ENCODE results near the gene CACNA1B. TPM values are rescaled to one million over a fixed set of nuclear protein-coding genes. Genes with fewer than 3 reads are reported as not detected.
A peak's percentile ranks its signal among the peaks of the same experiment; 100 is the strongest.

The CACNA1B gene
- total and polyA plus RNA-seq, 2 donors from 2014 or later, result 0.03 TPM; not detected in 1

GRCh38 chr9:137878146-137878941 lies 762 bp downstream of the CACNA1B start:
- intact Hi-C loops (cut with DNase I), result no loop called here
- FAIRE-seq, result no peak
- Histone ChIP-seq H3K27ac (ENCODE audit: low read depth in 2 of 2, low read length in 2 of 2) (no peak overlapping the region), H3K4me1 (ENCODE audit: control insufficient read depth in 2 of 3, insufficient read depth in 2 of 3, low read depth in 1 of 3, low read length in 3 of 3) (peaks cover 0 to 4% (median 0%) of the 10 kb centered on the region in 3 donors), H3K36me3 (ENCODE audit: control insufficient read depth in 2 of 3, insufficient read depth in 3 of 3, low read length in 3 of 3) (no peaks in the 10 kb centered on the region), H3K4me3 (ENCODE audit: low read length in 3 of 3) (no peak overlapping the region), H3K9ac (ENCODE audit: low read length in 3 of 3) (no peak overlapping the region), H3K27me3 (ENCODE audit: control insufficient read depth, insufficient read depth, low read length) (peaks cover 2% of the 10 kb centered on the region), H3K9me3 (ENCODE audit: control insufficient read depth in 2 of 3, insufficient read depth in 1 of 3, low read length in 3 of 3) (no peaks in the 10 kb centered on the region)
- TF ChIP-seq CTCF (IDR thresholded peaks at IDR 0.05; ENCODE audit: borderline replicate concordance, extremely low read depth, insufficient read depth), result no peak
- peak in 4 of 5 donors; percentile 84 to 92 (median 87) for DNase-seq

- Histone ChIP-seq H3K4me3 (ENCODE audit: low read length in 3 of 3) (no peak overlapping the region), H3K27me3 (ENCODE audit: control insufficient read depth, insufficient read depth, low read length) (peaks cover 2% of the 10 kb centered on the region), H3K9me3 (ENCODE audit: control insufficient read depth in 2 of 3, insufficient read depth in 1 of 3, low read length in 3 of 3) (no peaks in the 10 kb centered on the region), H3K4me1 (ENCODE audit: control insufficient read depth in 2 of 3, insufficient read depth in 2 of 3, low read depth in 1 of 3, low read length in 3 of 3) (peaks cover 0 to 4% (median 0%) of the 10 kb centered on the region in 3 donors), H3K9ac (ENCODE audit: low read length in 3 of 3) (no peak overlapping the region), H3K36me3 (ENCODE audit: control insufficient read depth in 2 of 3, insufficient read depth in 3 of 3, low read length in 3 of 3) (no peaks in the 10 kb centered on the region), H3K27ac (ENCODE audit: low read depth in 2 of 2, low read length in 2 of 2) (no peak overlapping the region)
- intact Hi-C loops (cut with DNase I), result no loop called here
- no peak for TF ChIP-seq CTCF (IDR thresholded peaks at IDR 0.05; ENCODE audit: borderline replicate concordance, extremely low read depth, insufficient read depth)
- FAIRE-seq (no peak), DNase-seq (peak in 1 of 5 donors; percentile 53)
Observed at GRCh38 chr9:137879052-137879451, 1.5 kb downstream of the CACNA1B start.

- H3K27me3 ChIP-seq (ENCODE audit: control insufficient read depth, insufficient read depth, low read length), result peaks cover 2% of the 10 kb centered on the region
- no peaks in the 10 kb centered on the region for H3K36me3 ChIP-seq (ENCODE audit: control insufficient read depth in 2 of 3, insufficient read depth in 3 of 3, low read length in 3 of 3)
- DNase-seq, result no peak
- no peak overlapping the region for H3K4me3 ChIP-seq (ENCODE audit: low read length in 3 of 3)
- intact Hi-C loops (cut with DNase I), result no loop called here
- TF ChIP-seq CTCF (IDR thresholded peaks at IDR 0.05; ENCODE audit: borderline replicate concordance, extremely low read depth, insufficient read depth), result no peak
- no peak overlapping the region for H3K27ac ChIP-seq (ENCODE audit: low read depth in 2 of 2, low read length in 2 of 2)
- no peaks in the 10 kb centered on the region for H3K9me3 ChIP-seq (ENCODE audit: control insufficient read depth in 2 of 3, insufficient read depth in 1 of 3, low read length in 3 of 3)
- peaks cover 0 to 4% (median 0%) of the 10 kb centered on the region in 3 donors for H3K4me1 ChIP-seq (ENCODE audit: control insufficient read depth in 2 of 3, insufficient read depth in 2 of 3, low read depth in 1 of 3, low read length in 3 of 3)
- no peak overlapping the region for H3K9ac ChIP-seq (ENCODE audit: low read length in 3 of 3)
- no peak for FAIRE-seq
Observed at GRCh38 chr9:137879566-137880150, 2.1 kb downstream of the CACNA1B start.

Measured in kidney (tissue), 14 donors.